CD8-positive, alpha-beta memory T cell (primary cell): ENCODE data around the gene KDM4C. TPM values are rescaled to one million over a fixed set of nuclear protein-coding genes. Genes with fewer than 3 reads are reported as not detected.
A peak's percentile ranks its signal among the peaks of the same experiment; 100 is the strongest.

Source experiments
- CTCF ChIA-PET: fragments of 350-600 bp; sonication (Branson Sonifier 250); formaldehyde crosslinking; loops from one replicate; lab custom pipeline; 2021; ENCODE audit warnings: antibody characterized with exemption; lab: Charles Lee
- POLR2A ChIA-PET: fragments of 350-600 bp; sonication (Branson Sonifier 250); formaldehyde crosslinking; loops from one replicate; lab custom pipeline; 2021; ENCODE audit warnings: antibody characterized with exemption; lab: Charles Lee
- DNase-seq, 5 donors: peaks; one replicate each; pipeline versions ENCODE4 v3.0.0 to v3.0.0-alpha.2; 2020 to 2022; ENCODE audit warnings: mixed read lengths in 1 of 5
- H3K27ac ChIP-seq: one replicate; pipeline ENCODE4 v1.7.0; 2013; ENCODE audit warnings: low read depth, mild to moderate bottlenecking, low read length, moderate library complexity
- H3K27me3 ChIP-seq: 2 replicates; pipeline ENCODE4 v1.7.0; 2013; ENCODE audit warnings: low read length, mild to moderate bottlenecking; ENCODE audit not compliant: insufficient read depth, poor library complexity, severe bottlenecking
- H3K36me3 ChIP-seq: 2 replicates; pipeline ENCODE4 v1.7.0; 2013; ENCODE audit warnings: mild to moderate bottlenecking, low read length, moderate library complexity; ENCODE audit not compliant: insufficient read depth
- H3K4me1 ChIP-seq: 2 replicates; pipeline ENCODE4 v1.7.0; 2013; ENCODE audit warnings: mild to moderate bottlenecking, low read length, moderate library complexity; ENCODE audit not compliant: insufficient read depth
- H3K4me3 ChIP-seq: 2 replicates; pipeline ENCODE4 v1.7.0; 2013; ENCODE audit warnings: mild to moderate bottlenecking, low read length
- H3K9me3 ChIP-seq: 2 replicates; pipeline ENCODE4 v1.7.0; 2013; ENCODE audit warnings: mild to moderate bottlenecking, low read length
- H3K27ac Mint-ChIP-seq, 8 donors: one replicate each; pipeline ENCODE4 v1.8.0; 2020 to 2021; ENCODE audit warnings: mixed read lengths in 8 of 8, mild to moderate bottlenecking in 6 of 8, inconsistent platforms in 3 of 8, moderate library complexity in 3 of 8
- H3K27me3 Mint-ChIP-seq, 2 donors: one replicate each; pipeline ENCODE4 v1.8.0; 2020 to 2021; ENCODE audit warnings: mixed read lengths in 2 of 2, mild to moderate bottlenecking in 1 of 2, moderate library complexity in 1 of 2
- H3K36me3 Mint-ChIP-seq, 3 donors: one replicate each; pipeline ENCODE4 v1.8.0; 2020 to 2021; ENCODE audit warnings: mixed read lengths in 3 of 3, inconsistent platforms in 1 of 3, mild to moderate bottlenecking in 1 of 3
- H3K4me1 Mint-ChIP-seq, 3 donors: one replicate each; pipeline ENCODE4 v1.8.0; 2020 to 2021; ENCODE audit warnings: mixed read lengths in 3 of 3, inconsistent platforms in 1 of 3, mild to moderate bottlenecking in 1 of 3
- H3K4me3 Mint-ChIP-seq, 7 donors: one replicate each; pipeline ENCODE4 v1.8.0; 2020 to 2021; ENCODE audit warnings: mixed read lengths in 7 of 7, mild to moderate bottlenecking in 6 of 7, moderate library complexity in 4 of 7, inconsistent platforms in 2 of 7
- H3K9me3 Mint-ChIP-seq, 5 donors: one replicate each; pipeline ENCODE4 v1.8.0; 2020 to 2022; ENCODE audit warnings: mixed read lengths in 5 of 5, mild to moderate bottlenecking in 3 of 5, moderate library complexity in 2 of 5, inconsistent platforms in 1 of 5
- polyA plus RNA-seq: library from polyadenylated mRNA; unstranded; fragments of 300-500 nt; fragmentation: Illumina TruSeq; gene quantifications from one replicate; pipeline ENCODE4 v1.2.3, GENCODE V29; 2021
- total RNA-seq, 2 experiments: library from RNA; stranded (reverse); gene quantifications; one replicate each; pipeline ENCODE4 v1.2.3, GENCODE V29; 2021

KDM4C gene
- total and polyA plus RNA-seq, 3 experiments from 2014 or later, result 25.9 to 31.9 (median 26.8) TPM

GRCh38 chr9:6887051-6887450 is 129.3 kb downstream of the KDM4C start:
- POLR2A ChIA-PET, result no interaction called here
- Mint-ChIP-seq H3K27me3 (no peaks in the 10 kb centered on the region), H3K9me3 (no peaks in the 10 kb centered on the region), H3K36me3 (peaks cover 0 to 57% (median 27%) of the 10 kb centered on the region in 3 donors), H3K4me3 (no peak overlapping the region), H3K4me1 (peaks cover 37 to 60% (median 57%) of the 10 kb centered on the region in 3 donors), H3K27ac (no peak overlapping the region)
- H3K27me3 ChIP-seq, result no peaks in the 10 kb centered on the region
- no peaks in the 10 kb centered on the region for H3K9me3 ChIP-seq
- H3K4me1 ChIP-seq, result no peaks in the 10 kb centered on the region
- no peaks in the 10 kb centered on the region for H3K36me3 ChIP-seq
- no peak for DNase-seq
- CTCF ChIA-PET, result no interaction called here
- no peak overlapping the region for H3K27ac ChIP-seq
- no peak overlapping the region for H3K4me3 ChIP-seq

- ChIA-PET CTCF (no interaction called here), POLR2A (no interaction called here)
- DNase-seq, result no peak
- peaks cover 5 to 60% (median 29%) of the 10 kb centered on the region in 3 donors for H3K36me3 Mint-ChIP-seq
- Histone ChIP-seq H3K4me1 (peaks cover 16% of the 10 kb centered on the region), H3K4me3 (no peak overlapping the region), H3K36me3 (no peaks in the 10 kb centered on the region), H3K27ac (no peak overlapping the region), H3K9me3 (no peaks in the 10 kb centered on the region), H3K27me3 (no peaks in the 10 kb centered on the region)
- peak overlapping the region in 1 of 8 donors; percentile 80 for H3K27ac Mint-ChIP-seq
- H3K9me3 Mint-ChIP-seq, result no peaks in the 10 kb centered on the region
- H3K4me3 Mint-ChIP-seq, result no peak overlapping the region
- H3K27me3 Mint-ChIP-seq, result no peaks in the 10 kb centered on the region
- H3K4me1 Mint-ChIP-seq, result peaks cover 32 to 66% (median 51%) of the 10 kb centered on the region in 3 donors
Measured at GRCh38 chr9:6889868-6890267, 132.1 kb downstream of the KDM4C start.

GRCh38 chr9:6893350-6894131 is 135.8 kb downstream of the KDM4C start:
- H3K27ac ChIP-seq, result no peak overlapping the region
- H3K36me3 Mint-ChIP-seq, result peaks cover 5 to 62% (median 25%) of the 10 kb centered on the region in 3 donors
- no peaks in the 10 kb centered on the region for H3K27me3 ChIP-seq
- no peaks in the 10 kb centered on the region for H3K9me3 Mint-ChIP-seq
- POLR2A ChIA-PET, result no interaction called here
- H3K36me3 ChIP-seq, result no peaks in the 10 kb centered on the region
- H3K4me3 Mint-ChIP-seq, result peak overlapping the region in 4 of 7 donors; percentile 0 to 57 (median 18)
- peaks cover 41 to 71% (median 52%) of the 10 kb centered on the region in 3 donors for H3K4me1 Mint-ChIP-seq
- H3K4me3 ChIP-seq, result no peak overlapping the region
- H3K27me3 Mint-ChIP-seq, result no peaks in the 10 kb centered on the region
- CTCF ChIA-PET, result no interaction called here
- H3K4me1 ChIP-seq, result peaks cover 16% of the 10 kb centered on the region
- no peaks in the 10 kb centered on the region for H3K9me3 ChIP-seq
- no peak for DNase-seq
- H3K27ac Mint-ChIP-seq, result no peak overlapping the region

DNA sequence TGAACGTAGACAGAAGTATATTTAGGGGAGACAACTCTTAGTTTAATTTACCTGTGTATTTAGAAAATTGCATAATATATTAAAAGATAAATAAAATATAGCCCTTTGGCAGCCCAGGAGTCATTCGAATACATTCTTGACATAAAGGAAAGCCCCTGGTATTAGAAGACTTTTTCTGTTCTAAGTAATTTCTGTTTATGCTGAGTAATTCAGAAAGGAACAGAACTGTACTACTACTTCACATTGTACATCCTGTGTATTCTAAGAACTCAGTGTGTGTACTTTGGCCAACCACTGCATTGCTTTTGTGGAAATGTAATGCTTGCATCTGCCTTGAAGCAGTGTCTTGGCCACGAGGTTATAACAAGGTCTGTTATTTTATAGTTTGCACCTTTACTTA is 136.4 kb downstream of the KDM4C start:
- POLR2A ChIA-PET, result no interaction called here
- Mint-ChIP-seq H3K36me3 (peaks cover 5 to 66% (median 26%) of the 10 kb centered on the region in 3 donors), H3K9me3 (no peaks in the 10 kb centered on the region), H3K4me1 (peaks cover 46 to 76% (median 58%) of the 10 kb centered on the region in 3 donors), H3K27me3 (no peaks in the 10 kb centered on the region), H3K4me3 (peak overlapping the region in 2 of 7 donors; percentile 0 to 35), H3K27ac (no peak overlapping the region)
- Histone ChIP-seq H3K4me1 (peaks cover 16% of the 10 kb centered on the region), H3K27ac (no peak overlapping the region), H3K9me3 (no peaks in the 10 kb centered on the region), H3K36me3 (no peaks in the 10 kb centered on the region), H3K27me3 (no peaks in the 10 kb centered on the region), H3K4me3 (no peak overlapping the region)
- no peak for DNase-seq
- CTCF ChIA-PET, result no interaction called here

DNA sequence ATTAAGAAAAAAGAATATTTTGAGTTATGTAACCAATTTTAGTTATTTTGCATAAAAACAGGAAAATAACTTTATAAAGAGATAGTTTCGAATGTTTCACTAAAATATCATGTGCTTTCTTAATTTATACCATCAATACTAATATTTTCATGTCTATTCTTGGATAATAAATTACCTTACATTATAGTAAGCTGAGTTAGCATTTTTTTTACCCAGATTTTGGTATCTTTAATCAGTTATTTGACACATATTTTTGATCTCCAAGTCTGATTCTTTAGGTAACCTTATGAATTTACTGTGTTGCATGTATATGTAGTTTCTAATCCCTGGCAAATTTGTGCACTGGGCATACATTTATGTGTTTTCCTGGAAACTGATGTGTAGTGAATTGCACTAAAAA is 138.0 kb downstream of the KDM4C start:
- no peaks in the 10 kb centered on the region for H3K27me3 Mint-ChIP-seq

DNA sequence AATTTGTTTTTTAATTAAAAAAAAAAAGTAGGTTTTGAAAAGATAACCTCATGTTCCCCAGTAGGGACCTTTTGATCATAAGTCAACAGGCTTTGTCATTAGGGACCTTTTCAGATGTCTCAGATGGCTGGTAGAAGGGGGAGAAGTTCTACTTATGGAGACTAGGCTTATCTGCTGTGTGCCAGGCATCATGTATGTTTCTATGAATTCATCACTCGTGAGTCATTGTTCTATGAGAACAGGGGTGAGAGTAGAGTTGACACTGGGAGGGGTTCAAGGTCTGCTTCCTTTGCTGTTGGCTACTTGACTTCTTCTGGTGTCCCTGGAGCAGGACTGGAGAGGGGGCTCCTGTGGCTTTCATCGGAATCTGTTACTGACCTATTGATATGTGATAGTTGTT is 138.8 kb downstream of the KDM4C start:
- H3K36me3 Mint-ChIP-seq, result peaks cover 5 to 61% (median 19%) of the 10 kb centered on the region in 3 donors
- H3K27ac ChIP-seq, result no peak overlapping the region
- no peak overlapping the region for H3K27ac Mint-ChIP-seq
- H3K4me3 Mint-ChIP-seq, result no peak overlapping the region
- no peaks in the 10 kb centered on the region for H3K9me3 Mint-ChIP-seq
- no peaks in the 10 kb centered on the region for H3K9me3 ChIP-seq
- ChIA-PET POLR2A (no interaction called here), CTCF (no interaction called here)
- no peak overlapping the region for H3K4me3 ChIP-seq
- no peaks in the 10 kb centered on the region for H3K27me3 Mint-ChIP-seq
- no peaks in the 10 kb centered on the region for H3K36me3 ChIP-seq
- peaks cover 16% of the 10 kb centered on the region for H3K4me1 ChIP-seq
- DNase-seq, result no peak
- H3K4me1 Mint-ChIP-seq, result peaks cover 47 to 76% (median 60%) of the 10 kb centered on the region in 3 donors
- H3K27me3 ChIP-seq, result no peaks in the 10 kb centered on the region

More for the DNA sequence above, 138.0 kb downstream of the KDM4C start:
- no peaks in the 10 kb centered on the region for H3K27me3 ChIP-seq
- ChIA-PET POLR2A (no interaction called here), CTCF (no interaction called here)
- H3K36me3 ChIP-seq, result no peaks in the 10 kb centered on the region
- Mint-ChIP-seq H3K9me3 (no peaks in the 10 kb centered on the region), H3K4me1 (peaks cover 44 to 73% (median 56%) of the 10 kb centered on the region in 3 donors), H3K27ac (no peak overlapping the region), H3K4me3 (no peak overlapping the region), H3K36me3 (peaks cover 5 to 59% (median 23%) of the 10 kb centered on the region in 3 donors)
- peaks cover 16% of the 10 kb centered on the region for H3K4me1 ChIP-seq
- H3K4me3 ChIP-seq, result no peak overlapping the region
- H3K9me3 ChIP-seq, result no peaks in the 10 kb centered on the region
- no peak for DNase-seq
- no peak overlapping the region for H3K27ac ChIP-seq

GRCh38 chr9:6897207-6897822 is 139.5 kb downstream of the KDM4C start:
- Histone ChIP-seq H3K4me3 (no peak overlapping the region), H3K27me3 (no peaks in the 10 kb centered on the region), H3K4me1 (peaks cover 16% of the 10 kb centered on the region), H3K36me3 (no peaks in the 10 kb centered on the region), H3K9me3 (no peaks in the 10 kb centered on the region), H3K27ac (no peak overlapping the region)
- no peak for DNase-seq
- Mint-ChIP-seq H3K9me3 (no peaks in the 10 kb centered on the region), H3K4me3 (no peak overlapping the region), H3K27me3 (no peaks in the 10 kb centered on the region), H3K36me3 (peaks cover 5 to 64% (median 19%) of the 10 kb centered on the region in 3 donors), H3K4me1 (peaks cover 50 to 76% (median 65%) of the 10 kb centered on the region in 3 donors), H3K27ac (no peak overlapping the region)
- ChIA-PET POLR2A (no interaction called here), CTCF (no interaction called here)

GRCh38 chr9:6897898-6898302 is 140.1 kb downstream of the KDM4C start:
- Histone ChIP-seq H3K27me3 (no peaks in the 10 kb centered on the region), H3K4me3 (no peak overlapping the region), H3K9me3 (no peaks in the 10 kb centered on the region), H3K36me3 (no peaks in the 10 kb centered on the region), H3K4me1 (peaks cover 16% of the 10 kb centered on the region), H3K27ac (no peak overlapping the region)
- no peaks in the 10 kb centered on the region for H3K9me3 Mint-ChIP-seq
- POLR2A ChIA-PET, result no interaction called here
- CTCF ChIA-PET, result no interaction called here
- H3K36me3 Mint-ChIP-seq, result peaks cover 5 to 68% (median 19%) of the 10 kb centered on the region in 3 donors
- DNase-seq, result no peak
- no peak overlapping the region for H3K27ac Mint-ChIP-seq
- H3K4me1 Mint-ChIP-seq, result peaks cover 53 to 77% (median 68%) of the 10 kb centered on the region in 3 donors
- H3K4me3 Mint-ChIP-seq, result no peak overlapping the region
- H3K27me3 Mint-ChIP-seq, result no peaks in the 10 kb centered on the region
